Measurements from ENCODE around the gene RASAL2.
"Not testable (repeated sequence)": the region's sequence is repeated elsewhere in the genome, so short reads cannot be mapped to it uniquely, and the experiment has no call there.

RASAL2 gene

DNA sequence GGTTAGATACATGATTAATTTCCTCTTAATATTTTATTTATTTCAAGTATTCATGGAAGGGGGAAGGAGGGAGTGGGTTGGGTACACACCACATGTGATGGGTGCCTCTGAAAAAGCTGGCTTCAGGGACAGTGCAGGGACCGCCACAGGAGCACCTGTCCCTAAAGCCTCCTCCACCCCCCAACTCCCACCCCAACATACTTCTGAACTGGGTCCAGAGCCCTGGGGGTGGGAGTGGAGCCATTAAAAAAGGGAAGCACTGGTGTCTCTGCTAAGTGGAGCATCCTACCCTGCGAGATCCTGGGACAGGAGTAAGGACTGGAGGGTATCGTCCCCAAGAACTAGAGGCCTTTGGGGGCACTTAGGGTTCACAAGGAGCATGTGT is 408.4 kb downstream of the RASAL2 start:
- Histone ChIP-seq H3K27me3 (ENCODE audit: low read depth, low read length) (no peaks in the 10 kb centered on the region), H3K9ac (ENCODE audit: low read length) (no peak overlapping the region), H4K20me1 (ENCODE audit: insufficient read depth, low read length) (no peaks in the 10 kb centered on the region), H3K4me1 (ENCODE audit: low read length) (peaks cover 13% of the 10 kb centered on the region), H3K27ac (ENCODE audit: low read length) (no peak overlapping the region), H2AFZ (ENCODE audit: low read depth, low read length) (no peak overlapping the region), H3K36me3 (replicated peaks; ENCODE audit: low read depth, low read length) (no peaks in the 10 kb centered on the region), H3K79me2 (ENCODE audit: low read length) (no peaks in the 10 kb centered on the region), H3K9me3 (ENCODE audit: insufficient read depth, low read length) (no peaks in the 10 kb centered on the region), H3K4me3 (ENCODE audit: low read length) (no peak overlapping the region), H3K4me2 (ENCODE audit: low read length) (no peak overlapping the region)
- TF ChIP-seq, protein P1, sequence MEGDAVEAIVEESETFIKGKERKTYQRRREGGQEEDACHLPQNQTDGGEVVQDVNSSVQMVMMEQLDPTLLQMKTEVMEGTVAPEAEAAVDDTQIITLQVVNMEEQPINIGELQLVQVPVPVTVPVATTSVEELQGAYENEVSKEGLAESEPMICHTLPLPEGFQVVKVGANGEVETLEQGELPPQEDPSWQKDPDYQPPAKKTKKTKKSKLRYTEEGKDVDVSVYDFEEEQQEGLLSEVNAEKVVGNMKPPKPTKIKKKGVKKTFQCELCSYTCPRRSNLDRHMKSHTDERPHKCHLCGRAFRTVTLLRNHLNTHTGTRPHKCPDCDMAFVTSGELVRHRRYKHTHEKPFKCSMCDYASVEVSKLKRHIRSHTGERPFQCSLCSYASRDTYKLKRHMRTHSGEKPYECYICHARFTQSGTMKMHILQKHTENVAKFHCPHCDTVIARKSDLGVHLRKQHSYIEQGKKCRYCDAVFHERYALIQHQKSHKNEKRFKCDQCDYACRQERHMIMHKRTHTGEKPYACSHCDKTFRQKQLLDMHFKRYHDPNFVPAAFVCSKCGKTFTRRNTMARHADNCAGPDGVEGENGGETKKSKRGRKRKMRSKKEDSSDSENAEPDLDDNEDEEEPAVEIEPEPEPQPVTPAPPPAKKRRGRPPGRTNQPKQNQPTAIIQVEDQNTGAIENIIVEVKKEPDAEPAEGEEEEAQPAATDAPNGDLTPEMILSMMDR (IDR thresholded peaks at IDR 0.05; ENCODE audit: low read depth, low read length): no peak
- TF ChIP-seq EZH2phosphoT487 (IDR thresholded peaks at IDR 0.05; ENCODE audit: low read depth): no peak

DNA sequence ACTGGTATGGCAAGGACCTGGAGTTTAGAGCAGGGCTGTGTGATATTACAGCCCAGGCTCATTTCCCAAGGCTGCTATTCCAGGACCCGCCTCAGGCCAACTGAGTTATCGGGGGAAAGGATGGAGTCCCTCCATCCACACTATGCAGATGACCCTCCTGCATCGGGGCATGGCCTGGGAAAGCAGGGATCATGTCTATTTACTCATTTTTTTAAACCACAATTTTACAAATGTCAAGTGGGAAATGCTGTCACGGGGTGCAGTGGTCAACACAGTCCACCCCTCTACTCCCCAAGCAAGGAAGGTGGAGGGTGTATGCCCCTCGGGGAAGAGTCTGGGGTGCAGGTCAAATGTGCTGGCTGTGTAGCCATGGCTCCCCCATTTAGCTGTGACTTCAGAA is 409.0 kb downstream of the RASAL2 start:
- Histone ChIP-seq H3K9ac (ENCODE audit: low read length) (no peak overlapping the region), H3K27ac (ENCODE audit: low read length) (no peak overlapping the region), H4K20me1 (ENCODE audit: insufficient read depth, low read length) (no peaks in the 10 kb centered on the region), H3K4me3 (ENCODE audit: low read length) (no peak overlapping the region), H3K36me3 (replicated peaks; ENCODE audit: low read depth, low read length) (no peaks in the 10 kb centered on the region), H3K79me2 (ENCODE audit: low read length) (no peaks in the 10 kb centered on the region), H2AFZ (ENCODE audit: low read depth, low read length) (no peak overlapping the region), H3K9me3 (ENCODE audit: insufficient read depth, low read length) (no peaks in the 10 kb centered on the region), H3K4me2 (ENCODE audit: low read length) (no peak overlapping the region), H3K4me1 (ENCODE audit: low read length) (peaks cover 9% of the 10 kb centered on the region), H3K27me3 (ENCODE audit: low read depth, low read length) (no peaks in the 10 kb centered on the region)
- no peak for TF ChIP-seq EZH2phosphoT487 (IDR thresholded peaks at IDR 0.05; ENCODE audit: low read depth)

DNA sequence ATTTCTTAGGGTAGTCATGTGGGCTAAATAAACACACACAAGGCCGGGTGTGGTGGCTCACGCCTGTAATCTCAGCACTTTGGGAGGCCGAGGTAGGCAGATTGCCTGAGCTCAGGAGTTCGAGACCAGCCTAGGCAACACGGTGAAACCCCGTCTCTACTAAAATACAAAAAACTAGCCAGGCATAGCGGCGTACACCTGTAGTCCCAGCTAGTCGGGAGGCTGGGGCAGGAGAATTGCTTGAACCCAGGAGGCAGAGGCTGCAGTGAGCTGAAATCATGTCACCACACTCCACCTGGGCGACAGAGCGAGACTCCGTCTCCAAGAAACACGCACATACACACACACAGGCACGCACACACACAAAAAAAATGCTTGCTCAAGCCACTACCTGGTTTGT is 409.4 kb downstream of the RASAL2 start:
- not testable (repeated sequence) for H3K79me2 ChIP-seq (ENCODE audit: low read length); H3K27ac ChIP-seq (ENCODE audit: low read length); H2AFZ ChIP-seq (ENCODE audit: low read depth, low read length); H3K9me3 ChIP-seq (ENCODE audit: insufficient read depth, low read length); H3K9ac ChIP-seq (ENCODE audit: low read length); H3K4me2 ChIP-seq (ENCODE audit: low read length); H3K27me3 ChIP-seq (ENCODE audit: low read depth, low read length); H3K4me3 ChIP-seq (ENCODE audit: low read length); H4K20me1 ChIP-seq (ENCODE audit: insufficient read depth, low read length); H3K4me1 ChIP-seq (ENCODE audit: low read length); H3K36me3 ChIP-seq (replicated peaks; ENCODE audit: low read depth, low read length)

DNA sequence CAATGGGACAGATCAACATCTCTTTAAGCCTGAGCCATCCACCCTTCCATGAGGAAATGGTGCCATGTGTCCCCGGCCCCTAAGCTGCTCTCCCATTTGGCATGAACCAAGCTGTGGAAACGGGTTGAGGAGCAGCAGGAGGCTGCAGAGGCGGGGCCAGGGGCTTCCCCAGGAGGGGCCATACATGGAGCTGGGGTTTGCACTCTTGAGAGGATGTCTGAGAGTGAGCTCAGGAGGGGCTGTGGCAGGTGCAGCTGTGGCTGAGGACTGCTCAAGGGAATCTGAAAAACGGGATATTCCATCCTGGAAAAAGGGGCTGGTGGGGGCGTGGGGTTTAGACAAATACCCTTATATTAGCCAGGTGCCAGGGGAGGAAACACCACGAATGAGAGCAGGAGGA is 409.9 kb downstream of the RASAL2 start:
- Histone ChIP-seq H3K9ac (ENCODE audit: low read length) (no peak overlapping the region), H3K4me3 (ENCODE audit: low read length) (no peak overlapping the region), H3K27ac (ENCODE audit: low read length) (no peak overlapping the region), H4K20me1 (ENCODE audit: insufficient read depth, low read length) (no peaks in the 10 kb centered on the region), H3K79me2 (ENCODE audit: low read length) (no peaks in the 10 kb centered on the region), H3K9me3 (ENCODE audit: insufficient read depth, low read length) (no peaks in the 10 kb centered on the region), H2AFZ (ENCODE audit: low read depth, low read length) (no peak overlapping the region), H3K4me1 (ENCODE audit: low read length) (0 out of 2 replicates have a peak, but pooled peaks cover 4% of the 10 kb centered on the region), H3K36me3 (replicated peaks; ENCODE audit: low read depth, low read length) (no peaks in the 10 kb centered on the region), H3K4me2 (ENCODE audit: low read length) (no peak overlapping the region), H3K27me3 (ENCODE audit: low read depth, low read length) (no peaks in the 10 kb centered on the region)
- TF ChIP-seq, protein P1 (IDR thresholded peaks at IDR 0.05; ENCODE audit: low read depth, low read length): no peak
- no peak for TF ChIP-seq EZH2phosphoT487 (IDR thresholded peaks at IDR 0.05; ENCODE audit: low read depth)

DNA sequence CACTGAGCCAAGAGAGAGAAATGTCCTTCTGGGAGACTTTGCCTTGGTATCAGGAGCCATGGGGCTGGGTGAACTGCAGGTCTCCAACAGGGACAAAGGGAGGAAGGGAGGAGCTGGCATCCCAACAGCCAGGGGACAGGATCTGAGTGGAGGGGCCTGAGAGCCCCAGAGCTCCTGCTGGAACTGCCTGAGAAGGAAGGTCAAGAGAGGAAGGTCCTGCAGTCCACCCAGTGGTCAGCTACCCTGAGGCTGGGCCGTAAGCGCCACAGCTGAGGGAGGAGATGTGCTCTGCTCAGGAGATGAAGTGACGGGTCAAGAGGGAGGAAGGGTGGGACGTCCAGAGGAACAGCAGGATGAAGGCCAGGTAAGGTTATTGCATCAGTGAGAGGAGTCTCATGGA is 410.4 kb downstream of the RASAL2 start:
- H3K79me2 ChIP-seq (ENCODE audit: low read length): no peaks in the 10 kb centered on the region
- H2AFZ ChIP-seq (ENCODE audit: low read depth, low read length): no peak overlapping the region
- no peak overlapping the region for H3K4me2 ChIP-seq (ENCODE audit: low read length)
- no peak overlapping the region for H3K9ac ChIP-seq (ENCODE audit: low read length)
- H3K4me3 ChIP-seq (ENCODE audit: low read length): no peak overlapping the region
- no peaks in the 10 kb centered on the region for H3K36me3 ChIP-seq (replicated peaks; ENCODE audit: low read depth, low read length)
- no peak for TF ChIP-seq EZH2phosphoT487 (IDR thresholded peaks at IDR 0.05; ENCODE audit: low read depth)
- TF ChIP-seq, protein P1 (IDR thresholded peaks at IDR 0.05; ENCODE audit: low read depth, low read length): no peak
- H4K20me1 ChIP-seq (ENCODE audit: insufficient read depth, low read length): no peaks in the 10 kb centered on the region
- H3K4me1 ChIP-seq (ENCODE audit: low read length): 0 out of 2 replicates have a peak, but pooled peaks cover 4% of the 10 kb centered on the region
- H3K9me3 ChIP-seq (ENCODE audit: insufficient read depth, low read length): no peaks in the 10 kb centered on the region
- no peaks in the 10 kb centered on the region for H3K27me3 ChIP-seq (ENCODE audit: low read depth, low read length)
- no peak overlapping the region for H3K27ac ChIP-seq (ENCODE audit: low read length)
